ENCODE measurements around the gene KDM6B.

GRCh38 chr17:7822126-7822525 is 11.9 kb upstream of the KDM6B start:
- TF ChIP-seq CTCF (IDR thresholded peaks at IDR 0.05) (no peak), POLR2A (IDR thresholded peaks at IDR 0.05) (no peak)
